ENCODE results near the gene PDPN. TPM values are rescaled to one million over a fixed set of nuclear protein-coding genes. Genes with fewer than 3 reads are reported as not detected.

Gene PDPN, protein sequence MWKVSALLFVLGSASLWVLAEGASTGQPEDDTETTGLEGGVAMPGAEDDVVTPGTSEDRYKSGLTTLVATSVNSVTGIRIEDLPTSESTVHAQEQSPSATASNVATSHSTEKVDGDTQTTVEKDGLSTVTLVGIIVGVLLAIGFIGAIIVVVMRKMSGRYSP
- not detected for total RNA-seq
- polyA plus RNA-seq (2013, experiment 1 of 2): not detected
- 0.73 TPM for polyA plus RNA-seq (2013, experiment 2 of 2)
- total RNA-seq: 0 to 0.16 (median 0) reads per million in 172 experiments

- intact Hi-C loops (cut with DNase I, micrococcal nuclease): no loop called here
- DNase-seq (no peak), ATAC-seq (ENCODE audit: poor library complexity) (no peak)
- no peaks in the 10 kb centered on the region for H3K36me3 ChIP-seq (ENCODE audit: insufficient read depth, low read length)
- H3K4me1 Mint-ChIP-seq (ENCODE audit: low read depth): no peaks in the 10 kb centered on the region
- H3K9me3 ChIP-seq (ENCODE audit: control insufficient read depth in 1 of 2, insufficient read depth in 1 of 2, low read length in 2 of 2): peaks cover 0 to 11% of the 10 kb centered on the region in 2 experiments
- H3K27me3 ChIP-seq (ENCODE audit: control insufficient read depth in 1 of 2, insufficient read depth in 2 of 2, low read length in 2 of 2): peaks cover 48 to 60% of the 10 kb centered on the region in 2 experiments
- ChIA-PET CTCF (no interaction called here), POLR2A (no interaction called here)
- no peaks in the 10 kb centered on the region for H3K4me1 ChIP-seq (ENCODE audit: insufficient read depth, low read length)
- H3K27ac Mint-ChIP-seq: no peak within 1 kb of the TSS
- H3K36me3 Mint-ChIP-seq (ENCODE audit: low read depth): no peaks in the 10 kb centered on the region
- peaks cover 76% of the 10 kb centered on the region for H3K27me3 Mint-ChIP-seq
- no peak within 1 kb of the TSS for H3K4me3 ChIP-seq (ENCODE audit: low read length)
- TF ChIP-seq, protein P1, sequence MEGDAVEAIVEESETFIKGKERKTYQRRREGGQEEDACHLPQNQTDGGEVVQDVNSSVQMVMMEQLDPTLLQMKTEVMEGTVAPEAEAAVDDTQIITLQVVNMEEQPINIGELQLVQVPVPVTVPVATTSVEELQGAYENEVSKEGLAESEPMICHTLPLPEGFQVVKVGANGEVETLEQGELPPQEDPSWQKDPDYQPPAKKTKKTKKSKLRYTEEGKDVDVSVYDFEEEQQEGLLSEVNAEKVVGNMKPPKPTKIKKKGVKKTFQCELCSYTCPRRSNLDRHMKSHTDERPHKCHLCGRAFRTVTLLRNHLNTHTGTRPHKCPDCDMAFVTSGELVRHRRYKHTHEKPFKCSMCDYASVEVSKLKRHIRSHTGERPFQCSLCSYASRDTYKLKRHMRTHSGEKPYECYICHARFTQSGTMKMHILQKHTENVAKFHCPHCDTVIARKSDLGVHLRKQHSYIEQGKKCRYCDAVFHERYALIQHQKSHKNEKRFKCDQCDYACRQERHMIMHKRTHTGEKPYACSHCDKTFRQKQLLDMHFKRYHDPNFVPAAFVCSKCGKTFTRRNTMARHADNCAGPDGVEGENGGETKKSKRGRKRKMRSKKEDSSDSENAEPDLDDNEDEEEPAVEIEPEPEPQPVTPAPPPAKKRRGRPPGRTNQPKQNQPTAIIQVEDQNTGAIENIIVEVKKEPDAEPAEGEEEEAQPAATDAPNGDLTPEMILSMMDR (IDR thresholded peaks at IDR 0.05): no peak
- no peak within 1 kb of the TSS for H3K27ac ChIP-seq (ENCODE audit: low read depth in 1 of 2, low read length in 2 of 2)
- no peaks in the 10 kb centered on the region for H3K9me3 Mint-ChIP-seq
- H3K4me3 Mint-ChIP-seq: no peak within 1 kb of the TSS
These were observed at the start of gene PDPN for GRCh38 chr1:13583595-13583965. PDPN (plus strand) TSS chr1:13583832; CDS start chr1:13584034, 202 bp downstream.

DNA sequence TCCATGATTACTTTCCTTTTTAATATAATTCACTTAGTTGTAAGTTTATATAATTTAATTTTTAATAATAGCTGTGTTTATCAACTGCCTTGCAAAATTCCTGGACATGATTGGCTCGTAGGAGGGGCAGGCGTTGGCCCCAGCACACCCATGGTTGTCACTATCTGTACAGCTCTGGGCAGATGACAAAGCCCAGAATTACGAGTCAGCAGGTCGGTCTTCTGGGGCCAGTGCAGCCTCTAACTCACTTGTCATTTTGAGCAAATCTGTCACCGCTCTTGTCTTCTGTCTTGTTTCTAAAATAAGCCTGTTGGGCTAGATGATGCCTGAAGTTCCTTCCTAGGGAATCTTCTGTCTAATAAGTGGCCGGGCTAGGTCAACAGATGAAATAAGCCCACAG is 48.4 kb upstream of the PDPN start:
- Mint-ChIP-seq H3K9me3 (no peaks in the 10 kb centered on the region), H3K27ac (no peak overlapping the region), H3K27me3 (no peaks in the 10 kb centered on the region), H3K4me3 (no peak overlapping the region), H3K36me3 (ENCODE audit: low read depth) (no peaks in the 10 kb centered on the region), H3K4me1 (ENCODE audit: low read depth) (no peaks in the 10 kb centered on the region)
- Histone ChIP-seq H3K4me1 (ENCODE audit: insufficient read depth, low read length) (no peaks in the 10 kb centered on the region), H3K36me3 (ENCODE audit: insufficient read depth, low read length) (no peaks in the 10 kb centered on the region), H3K4me3 (ENCODE audit: low read length) (no peak overlapping the region), H3K27me3 (ENCODE audit: control insufficient read depth in 1 of 2, insufficient read depth in 2 of 2, low read length in 2 of 2) (no peaks in the 10 kb centered on the region), H3K27ac (ENCODE audit: low read depth in 1 of 2, low read length in 2 of 2) (no peak overlapping the region), H3K9me3 (ENCODE audit: control insufficient read depth in 1 of 2, insufficient read depth in 1 of 2, low read length in 2 of 2) (no peaks in the 10 kb centered on the region)
- TF ChIP-seq, protein P1 (IDR thresholded peaks at IDR 0.05): no peak
- ChIA-PET CTCF (no interaction called here), POLR2A (no interaction called here)
- intact Hi-C loops (cut with DNase I, micrococcal nuclease): no loop called here
- DNase-seq: no peak
- ATAC-seq (ENCODE audit: poor library complexity): no peak

DNA sequence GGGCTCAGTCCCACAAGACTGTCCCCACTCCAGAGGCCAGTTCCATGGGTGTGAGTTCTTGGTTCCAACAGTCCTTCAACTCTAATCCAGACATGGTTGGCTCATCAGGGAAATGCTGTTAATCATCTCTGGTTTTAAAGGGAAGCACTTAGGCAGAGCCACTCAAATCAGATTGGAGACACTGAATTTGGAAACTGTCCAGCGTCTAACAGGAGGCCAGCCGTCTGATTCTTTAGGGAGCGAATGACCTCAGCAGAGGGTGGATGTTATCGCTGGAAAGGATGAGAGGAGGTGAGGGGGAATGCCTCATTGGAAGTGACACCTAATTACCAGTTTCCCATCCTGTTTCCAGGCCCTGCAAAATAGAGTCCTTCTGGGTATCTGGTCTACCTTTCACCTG is 47.1 kb upstream of the PDPN start:
- H3K36me3 Mint-ChIP-seq (ENCODE audit: low read depth): no peaks in the 10 kb centered on the region
- intact Hi-C loops (cut with DNase I, micrococcal nuclease): no loop called here
- ChIA-PET POLR2A (no interaction called here), CTCF (no interaction called here)
- no peaks in the 10 kb centered on the region for H3K4me1 Mint-ChIP-seq (ENCODE audit: low read depth)
- H3K27ac ChIP-seq (ENCODE audit: low read depth in 1 of 2, low read length in 2 of 2): no peak overlapping the region
- no peaks in the 10 kb centered on the region for H3K4me1 ChIP-seq (ENCODE audit: insufficient read depth, low read length)
- no peak for DNase-seq
- no peaks in the 10 kb centered on the region for H3K9me3 ChIP-seq (ENCODE audit: control insufficient read depth in 1 of 2, insufficient read depth in 1 of 2, low read length in 2 of 2)
- ATAC-seq (ENCODE audit: poor library complexity): no peak
- H3K27me3 Mint-ChIP-seq: peaks cover 3% of the 10 kb centered on the region
- no peaks in the 10 kb centered on the region for H3K9me3 Mint-ChIP-seq
- H3K27ac Mint-ChIP-seq: no peak overlapping the region
- no peaks in the 10 kb centered on the region for H3K36me3 ChIP-seq (ENCODE audit: insufficient read depth, low read length)
- no peaks in the 10 kb centered on the region for H3K27me3 ChIP-seq (ENCODE audit: control insufficient read depth in 1 of 2, insufficient read depth in 2 of 2, low read length in 2 of 2)
- H3K4me3 ChIP-seq (ENCODE audit: low read length): no peak overlapping the region
- no peak overlapping the region for H3K4me3 Mint-ChIP-seq
- TF ChIP-seq, protein P1 (IDR thresholded peaks at IDR 0.05): no peak

All from CD4-positive, alpha-beta T cell (primary cell).